Measurements from ENCODE around the gene HSF2.

Gene HSF2

GRCh38 chr6:122400462-122401089 lies 1.1 kb downstream of the HSF2 start:
- no peak overlapping the region for H3K27ac ChIP-seq
- no peak for TF ChIP-seq CTCF (IDR thresholded peaks at IDR 0.05)
- TF ChIP-seq ZFX (IDR thresholded peaks at IDR 0.05; ENCODE audit: borderline replicate concordance), result no peak

- H3K27ac ChIP-seq, result no peak overlapping the region
- TF ChIP-seq CTCF (IDR thresholded peaks at IDR 0.05) (no peak), ZFX (IDR thresholded peaks at IDR 0.05; ENCODE audit: borderline replicate concordance) (no peak)
Measured at GRCh38 chr6:122401104-122401503, 1.7 kb downstream of the HSF2 start.

GRCh38 chr6:122404444-122404843 lies 5.0 kb downstream of the HSF2 start:
- TF ChIP-seq CTCF (IDR thresholded peaks at IDR 0.05) (no peak), ZFX (IDR thresholded peaks at IDR 0.05; ENCODE audit: borderline replicate concordance) (no peak)
- no peak overlapping the region for H3K27ac ChIP-seq

GRCh38 chr6:122405417-122405816 lies 6.0 kb downstream of the HSF2 start:
- TF ChIP-seq ZFX (IDR thresholded peaks at IDR 0.05; ENCODE audit: borderline replicate concordance) (no peak), CTCF (IDR thresholded peaks at IDR 0.05) (no peak)

GRCh38 chr6:122406187-122406586 lies 6.7 kb downstream of the HSF2 start:
- no peak for TF ChIP-seq ZFX (IDR thresholded peaks at IDR 0.05; ENCODE audit: borderline replicate concordance)
- TF ChIP-seq CTCF (IDR thresholded peaks at IDR 0.05), result no peak
- no peak overlapping the region for H3K27ac ChIP-seq

More at GRCh38 chr6:122405417-122405816, 6.0 kb downstream of the HSF2 start:
- no peak overlapping the region for H3K27ac ChIP-seq

GRCh38 chr6:122407712-122408111 lies 8.3 kb downstream of the HSF2 start:
- no peak overlapping the region for H3K27ac ChIP-seq
- no peak for TF ChIP-seq ZFX (IDR thresholded peaks at IDR 0.05; ENCODE audit: borderline replicate concordance)
- no peak for TF ChIP-seq CTCF (IDR thresholded peaks at IDR 0.05)

- TF ChIP-seq CTCF (IDR thresholded peaks at IDR 0.05) (no peak), ZFX (IDR thresholded peaks at IDR 0.05; ENCODE audit: borderline replicate concordance) (no peak)
Measured at GRCh38 chr6:122408240-122408639, 8.8 kb downstream of the HSF2 start.

More at GRCh38 chr6:122408240-122408639, 8.8 kb downstream of the HSF2 start:
- H3K27ac ChIP-seq, result no peak overlapping the region
